ENCODE data around the gene C2.
"Not testable (repeated sequence)": the region's sequence is repeated elsewhere in the genome, so short reads cannot be mapped to it uniquely, and the experiment has no call there.

Gene C2

GRCh38 chr6:31958741-31959739 is 31.5 kb downstream of the C2 start, which contains the start of the genes NELFE and SKIC2:
Gene NELFE (minus strand): TSS chr6:31958971. CDS start chr6:31958446, 525 bp downstream.
Gene SKIC2 (plus strand): TSS chr6:31959175. CDS start chr6:31959193, 18 bp downstream.
- DNase-seq = peak; percentile 98

DNA sequence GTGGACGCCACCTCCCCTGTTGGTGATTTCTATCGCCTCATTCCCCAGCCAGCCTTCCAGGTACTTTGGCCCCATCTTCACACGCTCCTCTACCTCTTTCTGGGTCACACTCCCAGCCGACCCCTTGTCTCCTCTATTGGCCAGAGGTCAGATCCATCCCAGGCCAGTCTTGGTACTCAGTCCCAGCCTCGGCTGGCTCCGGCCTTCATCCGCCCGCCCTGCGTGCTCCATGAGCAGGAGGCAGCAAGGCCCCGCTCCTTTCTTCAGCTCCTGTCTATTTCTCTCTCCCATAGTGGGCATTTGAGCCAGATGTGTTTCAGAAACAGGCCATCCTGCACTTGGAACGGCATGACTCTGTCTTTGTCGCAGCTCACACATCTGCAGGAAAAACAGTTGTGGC is 34.1 kb downstream of the C2 start:
- DNase-seq = no peak

DNA sequence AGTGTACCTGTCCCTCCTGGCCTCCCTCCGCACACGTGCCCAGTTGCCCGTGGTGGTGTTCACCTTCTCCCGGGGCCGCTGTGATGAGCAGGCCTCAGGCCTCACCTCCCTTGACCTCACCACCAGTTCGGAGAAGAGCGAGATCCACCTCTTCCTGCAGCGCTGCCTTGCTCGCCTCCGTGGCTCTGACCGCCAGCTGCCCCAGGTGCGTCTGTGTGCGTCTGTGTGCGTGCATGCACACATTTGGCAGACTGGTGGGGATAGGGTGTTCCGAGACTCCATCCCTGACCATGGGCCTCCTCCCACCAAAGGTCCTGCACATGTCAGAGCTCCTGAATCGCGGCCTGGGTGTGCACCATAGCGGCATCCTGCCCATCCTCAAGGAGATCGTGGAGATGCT is 36.4 kb downstream of the C2 start:
- DNase-seq = no peak

DNA sequence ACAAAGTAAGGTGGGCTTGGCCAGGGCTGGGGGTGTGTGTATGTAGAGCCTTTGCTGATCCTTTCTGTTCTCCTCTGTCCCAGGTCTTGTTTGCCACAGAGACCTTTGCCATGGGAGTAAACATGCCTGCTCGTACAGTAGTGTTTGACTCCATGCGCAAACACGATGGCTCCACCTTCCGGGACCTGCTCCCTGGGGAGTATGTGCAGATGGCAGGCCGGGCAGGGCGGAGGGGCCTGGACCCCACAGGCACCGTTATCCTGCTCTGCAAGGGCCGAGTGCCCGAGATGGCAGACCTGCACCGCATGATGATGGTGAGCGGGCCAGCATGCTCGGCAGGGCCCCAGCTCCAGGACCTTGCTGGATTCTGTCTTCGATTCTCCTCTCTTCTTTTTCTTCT is 38.2 kb downstream of the C2 start:
- DNase-seq = no peak

GRCh38 chr6:31966506-31966905 is 39.0 kb downstream of the C2 start:
- DNase-seq = no peak

DNA sequence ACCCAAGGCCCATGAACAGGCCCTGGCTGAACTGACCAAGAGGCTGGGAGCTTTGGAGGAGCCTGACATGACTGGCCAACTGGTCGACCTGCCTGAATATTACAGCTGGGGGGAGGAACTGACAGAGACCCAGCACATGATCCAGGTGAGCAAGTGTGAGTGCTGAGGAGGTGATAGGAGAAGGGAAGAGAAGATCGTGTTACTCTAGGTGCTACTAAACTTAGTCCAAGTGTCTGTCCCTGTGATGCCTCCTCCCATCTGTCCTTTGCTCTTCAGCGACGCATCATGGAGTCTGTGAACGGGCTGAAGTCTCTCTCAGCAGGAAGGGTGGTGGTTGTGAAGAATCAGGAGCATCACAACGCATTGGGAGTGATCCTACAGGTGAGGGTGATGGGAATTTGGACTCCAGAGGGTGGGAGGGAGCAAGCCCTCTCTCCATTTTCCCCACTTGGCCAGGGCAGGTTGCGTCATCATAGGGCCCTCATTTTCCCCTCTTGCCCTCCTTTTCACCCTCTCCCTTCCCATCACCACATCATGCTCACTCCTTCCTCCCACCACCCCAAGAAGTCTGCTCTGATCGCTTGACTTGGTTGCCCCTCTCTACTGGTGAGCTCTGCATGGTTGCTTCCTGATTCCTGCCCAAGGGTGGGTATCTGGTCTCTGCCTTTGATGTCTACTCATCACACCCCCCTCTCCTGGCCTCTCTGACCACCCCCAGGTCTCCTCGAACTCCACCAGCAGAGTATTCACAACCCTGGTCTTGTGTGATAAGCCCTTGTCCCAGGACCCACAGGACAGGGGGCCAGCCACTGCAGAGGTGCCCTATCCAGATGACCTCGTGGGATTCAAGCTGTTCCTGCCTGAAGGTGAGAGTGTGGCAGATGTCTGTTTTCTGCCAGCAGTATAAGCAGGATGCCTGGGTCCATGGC is 39.7 kb downstream of the C2 start:
- no peak for DNase-seq

DNA sequence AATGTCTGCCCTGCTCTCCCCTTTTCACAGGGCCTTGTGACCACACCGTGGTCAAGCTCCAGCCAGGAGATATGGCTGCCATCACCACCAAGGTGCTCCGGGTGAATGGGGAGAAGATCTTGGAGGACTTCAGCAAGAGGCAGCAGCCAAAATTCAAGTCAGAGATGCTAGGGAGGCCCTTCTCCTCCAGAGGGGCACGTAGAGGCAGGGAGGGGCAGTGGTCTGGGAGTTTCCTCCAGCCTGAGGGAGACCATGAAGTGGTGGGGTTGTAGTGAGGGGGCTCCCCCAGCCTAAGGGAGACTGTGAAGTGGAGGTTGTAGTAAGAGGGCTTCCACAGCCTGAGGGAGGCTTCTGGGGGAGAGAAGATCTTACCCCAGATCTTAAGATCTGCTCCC is 40.4 kb downstream of the C2 start:
- DNase-seq = no peak

DNA sequence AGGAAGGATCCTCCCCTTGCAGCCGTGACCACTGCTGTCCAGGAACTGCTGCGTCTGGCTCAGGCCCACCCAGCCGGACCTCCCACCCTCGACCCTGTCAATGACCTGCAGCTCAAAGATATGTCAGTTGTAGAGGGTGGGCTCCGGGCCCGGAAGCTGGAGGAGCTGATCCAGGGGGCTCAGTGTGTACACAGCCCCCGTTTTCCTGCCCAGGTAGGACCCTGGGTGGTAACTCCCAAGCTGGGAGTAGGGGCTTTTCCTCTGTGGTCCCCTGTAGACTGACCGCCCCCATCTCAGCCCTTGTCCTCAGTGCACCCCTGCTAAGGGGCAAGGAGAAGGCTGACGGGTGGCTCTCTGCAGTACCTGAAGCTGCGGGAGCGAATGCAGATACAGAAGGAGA is 40.8 kb downstream of the C2 start:
- DNase-seq = no peak

DNA sequence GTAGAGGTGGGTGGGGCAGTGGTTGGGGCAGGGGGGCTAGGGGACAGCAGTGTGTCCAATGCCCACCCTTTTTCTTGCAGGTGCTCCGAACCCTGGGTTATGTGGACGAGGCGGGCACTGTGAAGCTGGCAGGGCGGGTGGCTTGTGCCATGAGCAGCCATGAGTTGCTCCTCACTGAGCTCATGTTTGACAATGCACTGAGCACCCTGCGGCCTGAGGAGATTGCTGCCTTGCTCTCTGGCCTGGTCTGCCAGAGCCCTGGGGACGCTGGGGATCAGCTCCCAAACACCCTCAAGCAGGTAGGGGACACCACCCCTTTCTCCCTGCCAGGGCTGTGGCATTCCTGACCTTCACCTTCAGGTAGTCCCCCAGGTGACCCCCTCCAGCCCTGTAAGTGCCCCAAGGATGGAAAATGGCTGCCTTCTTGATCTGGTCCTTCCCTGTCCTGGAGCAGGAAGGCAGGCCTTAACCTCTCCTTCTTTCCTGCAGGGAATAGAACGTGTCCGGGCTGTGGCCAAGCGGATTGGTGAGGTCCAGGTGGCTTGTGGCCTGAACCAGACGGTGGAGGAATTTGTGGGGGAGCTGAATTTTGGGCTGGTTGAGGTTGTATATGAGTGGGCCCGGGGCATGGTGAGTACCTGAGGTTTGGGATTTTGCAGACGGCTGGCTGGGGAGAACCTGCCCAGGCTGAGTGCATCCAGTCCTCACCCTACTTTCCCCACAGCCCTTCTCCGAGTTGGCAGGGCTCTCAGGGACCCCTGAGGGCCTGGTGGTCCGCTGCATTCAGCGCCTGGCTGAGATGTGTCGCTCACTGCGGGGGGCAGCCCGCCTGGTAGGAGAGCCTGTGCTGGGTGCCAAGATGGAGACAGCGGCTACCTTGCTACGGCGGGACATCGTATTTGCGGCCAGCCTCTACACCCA is 41.5 kb downstream of the C2 start:
- no peak for DNase-seq

- DNase-seq = no peak
Measured at GRCh38 chr6:31969712-31970603, 42.4 kb downstream of the C2 start.

- no peak for DNase-seq
Measured at GRCh38 chr6:31970604-31971271, 43.2 kb downstream of the C2 start.

- no peak for DNase-seq
Measured at GRCh38 chr6:31971279-31971992, 43.9 kb downstream of the C2 start.

GRCh38 chr6:31971993-31972708 is 44.6 kb downstream of the C2 start, which contains the start of gene DXO:
Gene DXO (minus strand): TSS chr6:31972138. CDS start chr6:31971675, 463 bp downstream.
- DNase-seq = peak; percentile 94

DNA sequence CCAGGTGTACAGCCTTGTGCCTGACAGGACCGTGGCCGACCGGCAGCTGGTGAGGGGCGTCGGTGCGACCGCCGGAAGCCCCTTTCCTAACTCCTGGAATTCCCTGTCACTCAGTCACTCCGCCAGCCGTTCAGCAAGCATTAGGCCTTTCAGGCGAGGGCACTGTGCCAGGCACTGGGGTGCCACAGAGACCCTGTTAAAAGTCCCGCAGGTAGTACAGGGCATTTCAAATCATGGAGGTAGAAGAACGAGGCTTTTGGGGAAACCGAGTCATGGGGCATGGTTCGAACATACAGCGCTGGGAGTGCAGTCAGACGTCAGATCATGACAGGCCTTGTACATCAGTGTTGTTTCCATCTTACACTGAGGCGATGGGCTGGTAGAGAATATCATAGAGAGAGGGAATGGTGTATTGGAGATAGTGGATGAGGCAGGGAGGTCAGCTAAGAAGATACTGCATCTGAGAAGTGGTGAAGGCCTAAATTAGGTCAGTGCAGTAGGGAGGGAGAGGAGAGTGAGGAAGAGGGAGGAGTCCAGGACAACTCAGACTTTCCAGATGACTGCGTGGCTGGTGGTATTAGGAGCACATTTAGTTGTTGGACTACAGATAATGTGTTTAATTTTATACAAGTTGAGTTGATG is 45.3 kb downstream of the C2 start:
- no peak for DNase-seq

GRCh38 chr6:31976065-31976464 is 48.5 kb downstream of the C2 start:
- DNase-seq = not testable (repeated sequence)

DNA sequence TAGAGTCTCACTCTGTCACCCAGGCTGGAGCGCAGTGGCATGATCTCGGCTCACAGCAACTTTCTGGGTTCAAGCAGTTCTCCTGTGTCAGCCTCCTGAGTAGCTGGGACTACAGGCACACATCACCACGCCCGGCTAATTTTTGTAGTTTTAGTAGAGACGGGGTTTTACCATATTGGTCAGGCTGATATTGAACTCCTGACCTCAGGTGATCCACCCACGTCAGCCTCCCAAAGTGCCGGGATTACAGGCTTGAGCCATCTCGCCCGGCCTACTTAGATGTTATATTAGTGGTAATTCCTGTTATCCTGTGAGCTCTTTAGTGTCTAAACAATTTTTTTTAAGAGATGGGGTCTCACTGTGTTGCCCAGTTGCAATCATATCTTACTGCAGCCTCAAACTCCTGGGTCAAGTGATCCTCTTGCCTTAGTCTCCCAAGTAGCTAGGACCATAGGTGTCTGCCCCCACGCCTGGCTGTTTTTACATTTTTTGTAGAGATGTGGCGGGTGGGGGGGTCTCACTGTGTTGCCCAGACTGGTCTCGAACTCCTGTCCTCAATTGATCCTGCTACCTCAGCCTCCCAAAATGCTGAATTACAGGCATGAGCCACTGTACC is 50.4 kb downstream of the C2 start:
- DNase-seq = no peak

DNA sequence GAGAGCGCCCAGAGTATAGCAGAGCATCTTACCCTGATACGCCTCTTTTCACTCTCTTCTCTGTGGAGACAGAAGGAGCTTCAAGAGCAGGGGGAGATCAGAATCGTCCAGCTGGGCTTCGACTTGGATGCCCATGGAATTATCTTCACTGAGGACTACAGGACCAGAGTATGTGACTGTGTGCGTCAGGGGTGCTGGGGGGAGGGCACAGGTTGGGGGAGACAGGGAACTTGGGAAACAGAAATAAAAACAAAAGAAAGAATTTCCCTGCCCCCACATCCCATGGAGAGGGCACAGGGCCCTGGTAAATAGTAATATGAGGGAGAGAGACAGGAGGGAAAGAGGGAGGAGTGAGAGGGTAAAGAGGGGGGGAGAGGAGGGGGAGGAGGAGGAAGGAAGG is 51.3 kb downstream of the C2 start:
- no peak for DNase-seq

GRCh38 chr6:31979238-31979898 is 51.9 kb downstream of the C2 start:
- DNase-seq = no peak

All from activated CD4-positive, alpha-beta T cell treated with anti-CD3 and anti-CD28 coated beads for 1 hour (primary cell).